PFSK-1 (cell line): ENCODE data around the gene LSP1.

Experiments used
- FOXP2 ChIP-seq: optimal IDR thresholded peaks from 2 replicates; pipeline ENCODE3; 2011; ENCODE audit warnings: borderline replicate concordance, control low read depth, inconsistent platforms; ENCODE audit not compliant: insufficient read depth; ENCODE audit errors: extremely low read length, extremely low read depth
- POLR2AphosphoS5 ChIP-seq: IDR thresholded peaks from 2 replicates; pipeline ENCODE4 v1.6.1; 2012; ENCODE audit warnings: low read depth, mild to moderate bottlenecking, control low read depth, low read length, moderate library complexity
- SIN3A ChIP-seq: IDR thresholded peaks from 2 replicates; pipeline ENCODE4 v1.6.1; 2012; ENCODE audit warnings: mild to moderate bottlenecking, low read length, moderate library complexity, borderline replicate concordance; ENCODE audit not compliant: insufficient read depth
- TAF1 ChIP-seq: IDR thresholded peaks from 2 replicates; pipeline ENCODE4 v1.6.1; 2012; ENCODE audit warnings: low read length, control low read depth, borderline replicate concordance; ENCODE audit not compliant: insufficient read depth
- TF ChIP-seq, protein P1 (sequence below), 2 experiments: IDR thresholded peaks; 2 replicates each; pipeline versions ENCODE4 v1.6.1 to v1.8.0; 2011 to 2012; ENCODE audit warnings: low read depth in 2 of 2, low read length in 2 of 2, control low read depth in 1 of 2, inconsistent platforms in 1 of 2, mild to moderate bottlenecking in 1 of 2, moderate library complexity in 1 of 2; ENCODE audit not compliant: insufficient read depth in 1 of 2

The LSP1 gene

DNA sequence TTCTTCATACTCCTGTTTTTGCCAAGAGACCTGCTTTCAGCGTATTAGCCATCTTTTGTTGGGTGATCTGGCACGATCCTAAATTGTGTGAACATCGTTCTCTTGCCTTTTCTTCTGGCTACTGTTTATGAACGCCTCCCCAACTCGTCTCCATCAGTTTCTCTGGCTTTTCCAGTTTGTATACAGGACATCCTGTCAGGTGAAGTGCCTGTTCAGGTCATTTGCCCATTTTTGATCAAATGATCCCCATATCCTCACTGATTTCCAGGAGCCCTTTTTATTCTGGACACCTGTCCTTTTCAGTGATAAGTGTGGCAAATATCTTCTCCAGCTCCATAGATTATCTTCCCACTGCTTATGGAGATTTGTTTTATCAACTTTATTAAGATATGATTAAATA, 40.6 kb upstream of the LSP1 start:
- TF ChIP-seq SIN3A (no peak), POLR2AphosphoS5 (no peak)

DNA sequence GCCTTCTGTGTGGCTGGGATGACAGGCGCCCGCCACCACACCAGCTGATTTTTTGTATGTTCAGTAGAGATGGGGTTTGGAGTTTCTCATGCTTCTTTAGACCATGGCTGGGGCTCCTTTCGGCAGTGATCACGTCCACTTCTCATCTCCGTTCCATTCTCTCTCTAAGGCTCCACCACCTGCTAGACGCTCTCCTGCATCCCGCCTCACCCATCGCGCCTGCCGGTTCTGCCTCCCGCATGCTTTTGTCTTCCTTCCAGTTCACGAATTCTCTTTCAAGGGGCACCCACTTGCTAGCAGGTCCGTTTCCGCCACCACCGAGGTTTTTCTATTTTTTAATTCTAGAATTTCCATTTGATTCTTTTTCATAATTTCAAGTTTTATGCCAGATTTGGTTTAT, 40.1 kb upstream of the LSP1 start:
- TF ChIP-seq POLR2AphosphoS5, result no peak
- TF ChIP-seq, protein P1, sequence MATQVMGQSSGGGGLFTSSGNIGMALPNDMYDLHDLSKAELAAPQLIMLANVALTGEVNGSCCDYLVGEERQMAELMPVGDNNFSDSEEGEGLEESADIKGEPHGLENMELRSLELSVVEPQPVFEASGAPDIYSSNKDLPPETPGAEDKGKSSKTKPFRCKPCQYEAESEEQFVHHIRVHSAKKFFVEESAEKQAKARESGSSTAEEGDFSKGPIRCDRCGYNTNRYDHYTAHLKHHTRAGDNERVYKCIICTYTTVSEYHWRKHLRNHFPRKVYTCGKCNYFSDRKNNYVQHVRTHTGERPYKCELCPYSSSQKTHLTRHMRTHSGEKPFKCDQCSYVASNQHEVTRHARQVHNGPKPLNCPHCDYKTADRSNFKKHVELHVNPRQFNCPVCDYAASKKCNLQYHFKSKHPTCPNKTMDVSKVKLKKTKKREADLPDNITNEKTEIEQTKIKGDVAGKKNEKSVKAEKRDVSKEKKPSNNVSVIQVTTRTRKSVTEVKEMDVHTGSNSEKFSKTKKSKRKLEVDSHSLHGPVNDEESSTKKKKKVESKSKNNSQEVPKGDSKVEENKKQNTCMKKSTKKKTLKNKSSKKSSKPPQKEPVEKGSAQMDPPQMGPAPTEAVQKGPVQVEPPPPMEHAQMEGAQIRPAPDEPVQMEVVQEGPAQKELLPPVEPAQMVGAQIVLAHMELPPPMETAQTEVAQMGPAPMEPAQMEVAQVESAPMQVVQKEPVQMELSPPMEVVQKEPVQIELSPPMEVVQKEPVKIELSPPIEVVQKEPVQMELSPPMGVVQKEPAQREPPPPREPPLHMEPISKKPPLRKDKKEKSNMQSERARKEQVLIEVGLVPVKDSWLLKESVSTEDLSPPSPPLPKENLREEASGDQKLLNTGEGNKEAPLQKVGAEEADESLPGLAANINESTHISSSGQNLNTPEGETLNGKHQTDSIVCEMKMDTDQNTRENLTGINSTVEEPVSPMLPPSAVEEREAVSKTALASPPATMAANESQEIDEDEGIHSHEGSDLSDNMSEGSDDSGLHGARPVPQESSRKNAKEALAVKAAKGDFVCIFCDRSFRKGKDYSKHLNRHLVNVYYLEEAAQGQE (IDR thresholded peaks at IDR 0.05; ENCODE audit: insufficient read depth in 1 of 2, low read depth in 2 of 2, low read length in 2 of 2), result no peak
- TF ChIP-seq FOXP2, result no peak
- no peak for TF ChIP-seq SIN3A
- TF ChIP-seq TAF1, result no peak

DNA sequence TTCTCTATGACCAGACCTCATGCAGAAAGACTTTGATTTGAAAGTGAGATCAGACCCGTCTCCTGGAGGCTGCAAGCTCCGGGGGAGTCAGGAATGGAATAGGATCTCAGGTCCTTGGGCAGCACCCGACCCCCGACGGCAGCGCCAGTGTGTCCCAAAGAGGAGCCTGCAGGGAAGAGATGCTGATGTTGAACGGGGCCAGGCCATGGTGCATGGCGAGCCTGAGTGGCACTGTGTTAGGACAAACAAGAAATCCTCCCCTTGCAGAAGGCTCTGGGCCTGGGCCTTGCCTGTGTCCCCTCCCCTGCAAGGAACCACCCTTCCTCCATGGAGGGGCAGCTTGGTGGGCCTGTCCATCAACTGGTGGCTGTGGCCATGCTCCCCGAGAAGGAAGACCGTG, 38.2 kb upstream of the LSP1 start:
- TF ChIP-seq, protein P1 (IDR thresholded peaks at IDR 0.05; ENCODE audit: insufficient read depth in 1 of 2, low read depth in 2 of 2, low read length in 2 of 2), result no peak
- TF ChIP-seq SIN3A, result no peak
- no peak for TF ChIP-seq FOXP2
- TF ChIP-seq TAF1, result no peak
- TF ChIP-seq POLR2AphosphoS5, result no peak

DNA sequence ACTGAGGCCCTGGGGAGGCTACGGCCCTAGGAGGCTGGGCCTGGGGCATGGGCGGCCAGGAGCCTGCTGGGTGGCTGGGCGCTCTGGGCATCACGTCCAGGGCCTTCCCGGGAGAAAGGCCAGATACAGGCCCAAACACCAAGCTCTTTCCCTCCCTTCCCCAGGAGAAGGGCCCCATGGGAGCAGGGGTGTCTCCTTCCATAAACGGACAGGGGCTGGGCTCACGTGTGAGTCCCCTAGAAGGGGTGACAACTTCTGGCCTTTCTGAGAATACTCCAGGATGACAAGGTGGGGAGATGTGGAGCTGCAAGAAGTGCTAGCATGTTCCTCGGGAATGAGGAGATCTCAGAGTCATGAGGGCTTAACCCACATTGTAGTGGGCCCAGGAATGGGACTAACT, 37.6 kb upstream of the LSP1 start:
- TF ChIP-seq POLR2AphosphoS5, result no peak
- TF ChIP-seq FOXP2, result no peak
- TF ChIP-seq TAF1, result no peak
- TF ChIP-seq, protein P1 (IDR thresholded peaks at IDR 0.05; ENCODE audit: insufficient read depth in 1 of 2, low read depth in 2 of 2, low read length in 2 of 2), result no peak
- TF ChIP-seq SIN3A, result no peak

DNA sequence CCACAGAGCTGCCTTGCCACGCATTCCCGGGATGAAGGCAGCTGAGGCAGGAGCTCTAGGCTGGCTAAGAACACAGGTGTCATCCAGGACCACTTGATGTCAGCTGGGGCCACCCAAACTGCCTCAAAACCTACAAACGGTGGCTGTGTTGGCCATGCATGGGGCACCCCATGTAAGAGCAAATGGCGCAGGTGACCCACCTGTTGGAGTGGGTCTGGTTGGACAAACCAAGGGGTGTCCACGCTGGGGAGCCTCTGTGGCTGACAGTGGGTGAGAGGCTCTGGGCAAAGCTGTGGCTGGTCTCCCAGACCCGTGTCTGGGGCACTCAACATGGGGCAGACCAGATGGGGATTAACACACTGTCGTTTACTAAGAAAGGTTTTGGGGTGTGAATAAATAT, 37.1 kb upstream of the LSP1 start:
- TF ChIP-seq TAF1 (no peak), FOXP2 (no peak), POLR2AphosphoS5 (no peak), SIN3A (no peak)
- TF ChIP-seq, protein P1 (IDR thresholded peaks at IDR 0.05; ENCODE audit: insufficient read depth in 1 of 2, low read depth in 2 of 2, low read length in 2 of 2), result no peak

DNA sequence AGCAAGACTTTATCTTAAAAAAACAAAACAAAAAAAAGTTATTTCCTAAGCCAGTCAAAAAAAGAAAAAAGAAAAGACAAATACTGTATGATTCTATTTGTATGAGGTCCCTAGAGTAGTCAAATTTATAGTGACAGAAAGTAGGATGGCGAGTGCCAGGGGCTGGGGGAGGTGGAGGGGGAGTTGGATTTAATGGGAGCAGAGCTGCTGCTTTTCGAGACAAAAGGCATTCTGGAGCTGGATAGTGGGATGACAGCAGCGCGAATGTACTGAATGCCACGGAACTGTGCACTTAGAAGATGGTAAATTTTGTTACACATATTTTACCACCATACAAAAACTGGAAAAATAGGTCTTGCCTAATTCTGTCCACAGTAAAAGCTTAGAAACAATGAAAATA, 35.9 kb upstream of the LSP1 start:
- TF ChIP-seq, protein P1 (IDR thresholded peaks at IDR 0.05; ENCODE audit: insufficient read depth in 1 of 2, low read depth in 2 of 2, low read length in 2 of 2), result no peak
- TF ChIP-seq FOXP2 (no peak), POLR2AphosphoS5 (no peak), SIN3A (no peak), TAF1 (no peak)
